GM11168 (cell line): ENCODE results near the gene PLD1.
"Not testable (repeated sequence)": the region's sequence is repeated elsewhere in the genome, so short reads cannot be mapped to it uniquely, and the experiment has no call there.

Experiments used
- in situ Hi-C: fragments of 300-500 bp; cut with MboI; formaldehyde crosslinking; loops from one replicate; pipeline ENCODE4 v1.12.0; 2022; ENCODE audit warnings: low sequenced_read_pairs; ENCODE audit not compliant: unreplicated experiment

PLD1 gene, protein sequence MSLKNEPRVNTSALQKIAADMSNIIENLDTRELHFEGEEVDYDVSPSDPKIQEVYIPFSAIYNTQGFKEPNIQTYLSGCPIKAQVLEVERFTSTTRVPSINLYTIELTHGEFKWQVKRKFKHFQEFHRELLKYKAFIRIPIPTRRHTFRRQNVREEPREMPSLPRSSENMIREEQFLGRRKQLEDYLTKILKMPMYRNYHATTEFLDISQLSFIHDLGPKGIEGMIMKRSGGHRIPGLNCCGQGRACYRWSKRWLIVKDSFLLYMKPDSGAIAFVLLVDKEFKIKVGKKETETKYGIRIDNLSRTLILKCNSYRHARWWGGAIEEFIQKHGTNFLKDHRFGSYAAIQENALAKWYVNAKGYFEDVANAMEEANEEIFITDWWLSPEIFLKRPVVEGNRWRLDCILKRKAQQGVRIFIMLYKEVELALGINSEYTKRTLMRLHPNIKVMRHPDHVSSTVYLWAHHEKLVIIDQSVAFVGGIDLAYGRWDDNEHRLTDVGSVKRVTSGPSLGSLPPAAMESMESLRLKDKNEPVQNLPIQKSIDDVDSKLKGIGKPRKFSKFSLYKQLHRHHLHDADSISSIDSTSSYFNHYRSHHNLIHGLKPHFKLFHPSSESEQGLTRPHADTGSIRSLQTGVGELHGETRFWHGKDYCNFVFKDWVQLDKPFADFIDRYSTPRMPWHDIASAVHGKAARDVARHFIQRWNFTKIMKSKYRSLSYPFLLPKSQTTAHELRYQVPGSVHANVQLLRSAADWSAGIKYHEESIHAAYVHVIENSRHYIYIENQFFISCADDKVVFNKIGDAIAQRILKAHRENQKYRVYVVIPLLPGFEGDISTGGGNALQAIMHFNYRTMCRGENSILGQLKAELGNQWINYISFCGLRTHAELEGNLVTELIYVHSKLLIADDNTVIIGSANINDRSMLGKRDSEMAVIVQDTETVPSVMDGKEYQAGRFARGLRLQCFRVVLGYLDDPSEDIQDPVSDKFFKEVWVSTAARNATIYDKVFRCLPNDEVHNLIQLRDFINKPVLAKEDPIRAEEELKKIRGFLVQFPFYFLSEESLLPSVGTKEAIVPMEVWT

DNA sequence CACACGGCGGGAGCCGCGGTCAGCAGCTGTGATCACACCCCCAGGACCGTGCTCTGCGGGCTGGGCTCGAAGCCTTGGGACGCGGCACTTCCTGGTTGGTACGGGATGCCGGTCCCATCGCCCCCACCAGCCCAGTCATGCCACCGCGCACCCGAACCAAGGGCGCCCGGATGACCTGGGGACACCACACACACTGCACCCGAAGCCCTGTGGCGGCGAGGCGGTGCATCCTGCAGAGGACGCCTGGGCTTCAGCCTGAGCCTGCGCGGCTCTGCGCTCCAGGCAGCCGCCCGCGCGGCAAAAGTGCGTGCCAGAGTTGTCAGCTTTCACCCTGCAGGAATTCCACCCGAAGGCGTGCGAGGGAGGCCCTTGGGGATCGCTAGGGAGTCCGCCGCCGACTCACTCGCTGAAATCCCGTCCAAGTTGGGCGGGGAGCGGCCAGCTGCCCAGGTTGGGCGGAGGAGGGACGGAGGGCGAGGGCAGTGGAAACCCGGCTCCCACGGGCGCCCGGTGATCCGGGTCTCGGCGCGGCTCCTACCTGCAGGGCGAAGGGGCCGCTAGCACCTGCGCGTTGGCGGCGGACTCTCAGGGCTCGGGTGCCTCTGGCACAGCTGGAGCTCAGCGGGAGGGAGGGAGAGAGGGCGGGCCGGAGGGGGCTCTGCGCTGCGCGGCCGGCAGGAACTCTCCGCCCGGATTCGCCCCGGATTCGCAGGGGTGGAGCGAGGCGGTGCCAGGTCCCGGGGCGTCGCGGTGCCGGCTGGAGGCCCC is at the start of gene PLD1:
TSS of gene PLD1 (minus strand) at position 623 of the 768 bp plus-strand sequence. CDS start 72,432 bp downstream, outside the sequence.
- in situ Hi-C loops: no loop called here

DNA sequence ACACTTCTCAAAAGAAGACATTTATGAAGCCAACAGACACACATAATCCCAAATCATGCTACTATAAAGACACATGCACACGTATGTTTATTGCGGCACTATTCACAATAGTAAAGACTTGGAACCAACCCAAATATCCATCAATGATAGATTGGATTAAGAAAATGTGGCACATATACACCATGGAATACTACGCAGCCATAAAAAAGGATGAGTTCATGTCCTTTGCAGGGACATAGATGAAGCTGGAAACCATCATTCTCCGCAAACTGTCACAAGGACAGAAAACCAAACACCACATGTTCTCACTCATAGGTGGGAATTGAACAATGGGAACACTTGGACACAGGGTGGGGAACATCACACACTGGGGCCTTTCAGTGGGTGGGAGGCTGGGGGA is 48.5 kb upstream of the PLD1 start:
- in situ Hi-C loops: not testable (repeated sequence)

DNA sequence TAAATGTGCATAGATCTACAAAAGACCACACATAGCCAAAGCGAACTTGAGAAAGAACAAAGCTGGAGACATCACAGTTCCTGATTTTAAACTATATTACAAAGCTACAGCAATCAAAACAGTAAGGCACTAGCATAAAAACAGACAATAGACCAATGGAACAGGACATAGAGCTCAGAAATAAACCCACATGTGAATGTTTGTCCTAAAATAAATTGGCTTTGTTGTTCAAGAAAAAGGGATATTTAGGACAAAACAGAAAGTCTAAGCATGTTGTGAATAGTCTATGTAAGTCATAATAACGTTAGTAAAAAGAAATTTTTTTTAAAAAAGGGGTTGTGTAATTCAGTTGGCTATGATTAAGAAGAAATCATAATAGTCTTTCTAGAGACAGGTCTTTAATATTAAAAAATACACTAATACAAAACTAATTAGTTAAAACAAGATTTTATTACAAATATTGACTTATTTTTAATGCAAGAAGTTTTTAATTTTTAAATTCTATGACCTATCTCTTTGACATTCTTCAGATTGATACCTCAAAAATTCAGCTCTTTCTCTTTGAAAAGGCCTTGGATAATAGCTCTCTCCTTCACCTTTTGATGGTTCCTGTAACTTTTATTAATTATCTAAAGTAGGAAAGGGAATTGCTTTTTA is 44.5 kb upstream of the PLD1 start:
- in situ Hi-C loops: no loop called here

DNA sequence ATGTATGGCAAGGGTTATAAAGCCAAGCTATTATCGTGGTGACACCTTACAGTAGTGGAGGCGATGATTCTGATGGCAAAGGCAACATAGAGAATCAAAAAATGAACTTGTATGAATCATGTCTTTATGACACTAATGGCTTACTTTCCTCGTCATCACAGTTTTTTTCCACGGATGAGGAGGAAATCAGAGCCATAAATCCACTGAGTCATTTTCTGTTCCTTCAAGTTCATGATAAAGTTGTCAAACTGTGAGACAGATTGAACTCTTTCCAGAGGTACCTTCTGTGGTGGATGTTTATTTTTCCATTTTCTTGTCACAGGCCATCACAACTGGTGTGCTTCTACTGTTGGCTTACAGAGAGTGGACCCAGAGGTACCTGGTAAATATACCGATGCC is 41.4 kb upstream of the PLD1 start:
- in situ Hi-C loops: no loop called here

DNA sequence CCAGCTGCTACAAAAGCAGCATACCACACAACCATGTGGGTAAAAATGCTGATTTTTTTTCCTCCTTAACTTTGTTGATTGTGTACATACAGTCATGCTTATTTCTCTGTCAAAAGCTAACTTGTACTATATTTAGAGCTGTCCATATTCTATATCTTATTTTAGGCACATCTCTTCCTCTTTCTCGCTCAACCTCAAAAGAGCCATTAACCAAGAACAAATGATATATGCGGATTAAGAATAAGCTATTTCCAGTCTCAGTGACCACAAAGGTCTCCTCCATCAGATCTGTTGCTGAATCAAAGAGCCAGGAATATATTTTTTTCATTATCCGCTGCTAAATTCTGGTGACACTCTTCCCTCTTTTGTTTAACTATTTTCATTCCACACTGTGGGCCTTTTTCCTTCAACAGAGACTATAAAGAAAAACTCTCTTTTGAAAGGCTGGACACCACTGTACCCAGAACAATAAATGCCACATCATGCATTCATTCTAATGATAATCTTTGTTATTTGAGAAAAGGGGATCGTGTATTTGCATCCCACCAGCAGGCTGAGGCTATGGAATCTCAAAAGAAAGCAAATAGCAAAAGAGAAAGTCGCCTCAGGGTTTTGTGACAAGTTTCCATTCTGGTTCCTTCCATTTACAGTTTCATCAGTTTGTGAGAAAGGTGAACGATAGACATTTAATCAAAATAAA is 40.8 kb upstream of the PLD1 start:
- in situ Hi-C loops: no loop called here

DNA sequence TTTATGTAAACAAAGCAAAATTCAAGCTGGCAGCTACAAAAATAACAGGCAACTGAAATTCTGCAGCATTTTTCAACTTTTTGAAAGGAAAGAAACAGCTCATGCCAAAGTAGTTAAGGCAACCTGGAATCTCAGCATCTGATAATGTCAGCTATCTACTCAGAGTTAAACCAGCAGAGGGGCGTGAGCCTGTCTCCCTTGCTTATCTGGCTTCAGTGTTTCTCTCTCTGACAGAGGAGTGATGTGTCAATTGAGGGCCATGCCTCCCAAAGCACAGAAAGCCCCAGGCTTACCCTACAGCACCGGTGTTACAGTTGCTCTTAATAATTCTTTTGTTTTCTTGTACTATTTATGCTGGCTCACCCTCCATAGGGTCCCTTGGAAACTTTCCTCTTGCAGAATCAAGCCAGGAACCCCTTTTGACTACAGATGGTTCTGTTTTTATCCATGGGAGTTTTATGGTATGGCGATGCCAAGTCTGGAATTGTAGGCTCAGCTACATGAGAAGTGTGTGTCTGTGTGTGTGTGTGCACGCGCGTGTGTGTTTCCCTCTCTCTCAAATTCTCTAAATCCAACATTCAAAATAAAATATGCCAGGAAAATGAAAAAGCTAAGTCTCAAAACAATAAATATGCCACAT is 40.2 kb upstream of the PLD1 start:
- in situ Hi-C loops: no loop called here

DNA sequence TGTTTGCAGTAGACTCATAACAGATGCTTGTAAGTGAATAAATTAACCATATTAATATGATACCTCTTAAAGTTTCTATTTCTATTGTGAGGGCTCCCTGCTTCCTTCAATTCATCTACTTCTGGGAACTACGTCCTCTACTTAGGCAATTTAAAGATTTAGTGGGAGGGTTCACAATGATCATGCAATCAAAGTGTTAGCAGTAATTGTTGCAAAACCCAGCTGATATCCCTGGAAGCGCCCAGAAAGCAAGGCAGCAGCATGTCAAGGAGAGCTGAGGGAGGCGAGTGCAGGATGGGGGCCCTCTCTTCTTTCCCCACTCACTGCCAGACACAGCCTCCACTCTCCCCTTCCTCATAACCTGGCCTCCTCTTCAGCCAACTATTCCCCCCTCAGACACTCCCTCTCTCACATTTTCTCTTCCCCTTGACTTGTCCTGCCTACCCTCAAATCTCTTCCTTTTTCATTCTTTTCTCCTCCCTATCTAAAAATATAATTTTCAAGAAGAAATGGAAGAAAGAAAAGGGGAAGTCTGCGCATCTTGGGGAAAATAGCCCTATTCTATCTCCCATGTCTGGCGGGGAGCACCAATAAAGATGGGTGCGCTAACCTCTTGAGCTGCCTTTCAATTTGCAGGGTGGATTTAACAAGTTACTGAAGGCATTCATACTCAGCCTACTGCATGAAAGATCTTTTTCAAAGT is 39.5 kb upstream of the PLD1 start:
- in situ Hi-C loops: no loop called here

DNA sequence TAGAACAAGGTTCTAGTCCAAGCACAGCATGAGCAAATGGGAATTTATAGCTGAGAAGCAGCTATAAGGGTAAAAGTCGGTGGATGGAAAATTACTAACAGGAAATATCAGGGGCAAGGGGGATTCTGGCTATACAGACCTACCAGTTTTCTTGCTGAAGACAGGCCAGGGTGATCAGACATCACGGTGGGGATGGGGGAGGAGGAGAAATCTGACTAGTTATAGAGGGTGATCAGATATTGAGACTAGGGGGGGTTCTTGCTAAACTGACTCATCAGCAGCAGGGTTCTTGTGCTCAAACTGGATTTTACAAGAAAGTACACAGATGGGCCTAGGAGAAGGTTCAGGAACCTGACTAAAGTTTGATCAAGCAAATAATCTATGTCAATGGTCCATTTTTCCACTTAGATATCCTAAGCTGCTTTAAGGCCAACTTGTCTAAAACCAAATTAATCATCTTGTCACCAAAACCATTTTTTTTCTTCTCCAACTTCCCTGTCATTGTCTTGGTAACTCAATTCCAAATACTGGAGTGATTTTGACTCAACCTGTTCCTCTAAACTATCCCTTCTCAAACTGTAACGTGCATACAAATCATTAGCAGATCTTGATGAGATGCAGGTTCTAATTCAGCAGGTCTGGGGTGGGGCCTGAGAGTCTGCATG is 37.4 kb upstream of the PLD1 start:
- in situ Hi-C loops: no loop called here

DNA sequence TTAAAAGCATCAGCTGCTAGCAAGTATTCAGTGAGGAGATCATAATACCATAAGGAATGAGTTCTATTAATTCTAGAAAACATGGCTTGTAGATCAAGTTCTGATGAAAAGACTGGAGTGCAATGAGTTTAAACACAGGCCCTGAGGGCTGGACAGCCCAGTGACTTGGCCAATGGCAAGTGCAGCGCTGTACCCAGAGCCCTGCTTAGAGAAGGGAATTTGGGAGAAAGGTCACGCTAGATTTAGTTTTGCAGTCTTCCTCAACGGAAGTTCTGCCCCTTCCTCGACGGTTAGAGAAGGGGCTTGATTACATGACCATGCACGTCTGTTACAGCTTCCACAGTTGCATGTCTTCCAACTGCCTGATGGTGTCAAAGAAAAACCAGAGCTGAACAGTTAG is 36.9 kb upstream of the PLD1 start:
- in situ Hi-C loops: no loop called here

DNA sequence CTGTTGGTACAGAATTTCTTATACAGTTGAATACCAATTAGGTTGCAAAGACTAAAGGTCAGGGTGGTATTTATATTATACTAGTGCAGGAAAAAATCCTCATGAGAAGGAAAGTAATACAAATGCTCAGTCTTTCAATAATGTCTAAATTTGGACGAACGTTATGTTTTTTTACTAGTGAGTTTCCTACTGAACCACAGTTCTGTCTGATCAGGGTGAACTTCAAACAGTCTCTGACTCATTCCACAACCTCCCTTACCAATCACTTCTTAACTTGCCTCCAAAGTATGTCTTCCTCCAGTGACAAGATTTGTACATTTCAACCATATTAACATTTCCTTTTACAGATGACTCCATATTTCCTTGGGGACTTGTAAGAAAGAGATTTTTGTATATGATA is 36.3 kb upstream of the PLD1 start:
- in situ Hi-C loops: no loop called here

DNA sequence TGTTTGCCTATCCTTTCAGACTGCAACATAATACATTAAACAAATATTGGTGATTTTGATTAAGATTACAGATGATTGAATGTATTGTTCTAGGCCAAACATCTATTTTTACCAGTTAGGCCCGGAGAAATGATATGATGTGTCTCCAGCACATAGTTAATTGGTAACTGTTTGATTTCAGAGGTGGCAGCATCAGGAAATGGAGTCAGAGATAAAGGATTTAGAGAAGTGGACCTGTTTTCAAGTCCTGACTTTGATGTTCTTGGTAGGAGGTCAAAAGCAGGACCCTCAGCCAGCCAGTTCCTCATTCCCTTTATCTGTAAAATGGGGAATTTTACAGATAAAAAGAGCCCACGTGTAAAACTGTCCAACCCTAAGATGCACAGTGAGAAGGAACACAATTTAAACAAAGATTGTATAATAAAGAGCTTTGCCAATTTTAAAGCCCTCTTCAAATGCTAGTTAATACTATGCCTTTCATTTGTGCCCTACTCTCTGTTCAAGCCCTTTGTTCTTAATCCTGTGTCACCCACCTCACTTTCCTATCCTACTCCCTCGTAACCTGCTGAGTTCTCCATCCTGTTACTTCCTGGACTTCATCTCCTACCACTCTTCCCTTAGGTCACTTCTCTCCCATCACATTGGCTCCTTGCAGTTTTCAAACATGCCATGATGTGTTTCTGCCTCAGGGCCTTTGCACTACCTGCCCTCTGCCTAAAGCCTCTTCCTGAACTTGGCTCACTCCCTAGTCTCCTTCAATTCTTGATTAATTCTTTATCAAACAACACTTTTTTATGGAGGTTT is 35.4 kb upstream of the PLD1 start:
- in situ Hi-C loops: no loop called here

DNA sequence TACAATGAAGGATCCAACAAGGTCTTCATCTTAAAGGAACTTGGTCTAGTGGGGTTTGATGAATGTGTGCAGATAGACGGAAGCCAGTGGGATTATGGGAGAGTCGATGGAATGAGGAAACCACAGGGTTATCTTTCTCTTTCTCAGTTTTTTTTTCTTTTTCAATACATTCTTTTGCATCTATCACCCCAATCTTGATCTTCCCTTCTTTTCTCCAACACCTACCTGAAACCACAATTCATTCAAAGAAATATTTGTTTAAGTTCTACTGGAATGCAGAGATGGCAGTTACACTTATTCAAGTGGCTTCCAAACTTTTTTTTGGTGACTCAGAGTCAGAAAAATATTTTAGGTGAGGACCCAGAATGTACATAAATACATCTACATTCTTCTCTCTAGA is 34.6 kb upstream of the PLD1 start:
- in situ Hi-C loops: no loop called here

DNA sequence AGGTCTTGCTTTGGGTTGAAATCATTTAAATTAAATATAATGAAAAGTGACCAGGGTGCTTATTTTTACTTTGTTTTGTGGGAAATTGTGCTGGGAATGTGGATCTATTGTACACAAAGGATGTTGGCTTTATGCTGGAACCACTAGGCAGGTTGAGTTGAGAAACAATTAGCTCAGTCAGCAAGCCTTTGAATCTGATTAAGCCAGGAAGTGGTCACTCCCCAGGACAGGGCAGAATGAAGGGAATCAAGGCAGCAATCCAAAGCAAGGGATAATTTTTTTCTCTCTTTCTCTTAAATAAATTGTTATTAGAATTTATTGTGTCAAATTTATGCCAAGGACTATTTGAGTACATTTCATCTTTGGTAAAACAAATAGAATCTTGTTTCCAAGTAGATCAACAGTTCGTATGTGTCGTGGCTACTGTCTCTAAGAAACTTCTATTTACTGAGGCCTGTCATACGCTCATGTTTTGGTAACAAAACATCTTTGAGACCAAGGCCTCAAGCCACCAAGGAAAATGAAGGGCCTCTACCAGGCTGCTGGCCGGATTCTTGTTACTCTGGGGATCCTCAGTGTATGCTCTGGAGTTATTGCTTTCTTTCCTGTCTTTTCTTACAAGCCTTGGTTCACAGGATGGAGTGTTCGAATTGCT is 32.7 kb upstream of the PLD1 start, which contains the start of gene TMEM212:
TSS of gene TMEM212 (plus strand) at position 486 of the 655 bp plus-strand sequence. CDS start at position 521, 35 bp downstream.
- in situ Hi-C loops: no loop called here

DNA sequence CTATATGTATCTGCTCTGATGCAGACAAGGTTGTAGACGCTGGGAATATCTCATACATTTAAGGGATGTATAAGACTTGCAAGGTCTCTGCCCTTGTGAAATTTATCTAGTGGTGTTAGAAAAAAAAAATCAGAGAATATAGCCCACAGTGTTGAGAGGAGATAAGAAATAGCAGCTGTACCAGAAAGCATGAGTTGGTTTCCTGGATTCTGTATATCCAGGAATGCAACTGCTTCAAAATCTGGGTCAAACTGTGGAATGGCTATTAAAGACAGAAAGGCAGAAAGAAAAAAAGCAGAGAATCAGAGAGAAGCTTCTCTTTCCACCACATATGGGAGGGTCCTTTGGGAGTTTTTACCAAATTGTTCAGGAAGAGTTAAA is 31.3 kb upstream of the PLD1 start:
- in situ Hi-C loops: no loop called here

DNA sequence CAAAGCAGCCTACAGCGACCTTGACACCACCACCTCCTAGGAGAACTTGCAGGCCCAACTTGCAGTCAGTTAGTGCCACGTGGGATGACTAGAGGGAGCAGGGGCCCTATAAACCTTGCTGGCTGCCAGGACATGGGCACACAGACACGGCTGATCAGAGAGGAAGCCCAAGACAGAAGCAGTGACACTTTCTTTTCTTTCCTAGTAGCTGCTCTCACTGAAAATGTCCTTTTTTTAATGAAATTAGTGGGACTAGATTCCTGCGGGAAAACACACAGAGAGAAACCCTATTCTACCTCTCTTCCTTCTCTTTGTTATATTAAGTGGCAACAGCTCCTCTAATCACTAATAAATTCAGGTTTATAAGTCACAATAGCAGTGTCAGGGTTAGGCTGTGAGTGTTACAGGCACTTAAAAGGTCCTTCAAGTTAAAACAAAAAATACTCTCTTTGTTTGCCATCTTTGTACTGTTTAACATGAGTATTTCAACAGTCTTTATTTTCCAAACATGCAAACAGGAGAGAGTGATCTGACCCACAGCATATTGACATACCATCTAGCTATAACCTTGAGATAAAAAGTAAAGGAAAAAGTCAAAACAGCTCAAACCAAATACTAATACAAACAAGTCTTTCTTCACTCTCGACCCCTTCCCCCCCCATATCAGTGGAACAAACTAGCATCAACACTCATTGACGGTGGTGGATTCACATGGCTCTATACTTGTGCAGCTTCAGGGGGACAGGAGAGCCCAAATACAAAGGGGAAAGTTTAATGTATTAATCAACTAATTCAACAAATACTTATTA is 30.7 kb upstream of the PLD1 start:
- in situ Hi-C loops: no loop called here
